K562 (cell line): ENCODE results near the gene GLRX3. TPM values are rescaled to one million over a fixed set of nuclear protein-coding genes. Genes with fewer than 3 reads are reported as not detected.

Experiments
- BRCA1 ChIP-seq, 2 experiments: fragments of 450-650 bp in 1 of 2; sonication (generic) in 1 of 2; formaldehyde crosslinking in 1 of 2; IDR thresholded peaks; 2 replicates each; pipeline versions ENCODE4 v1.5.0 to v1.6.1; 2017 to 2020; ENCODE audit warnings: mild to moderate bottlenecking in 1 of 2, missing genetic modification reagents in 1 of 2
- CLOCK ChIP-seq: fragments of 250-450 bp; sonication (Bioruptor Pico); IDR thresholded peaks from 2 replicates; pipeline ENCODE4 v1.4.0; 2020; ENCODE audit warnings: mild to moderate bottlenecking, moderate library complexity, borderline replicate concordance
- MEIS2 ChIP-seq: fragments of 450-650 bp; IDR thresholded peaks from 2 replicates; pipeline ENCODE4 v1.6.1; 2014; ENCODE audit warnings: mild to moderate bottlenecking; ENCODE audit not compliant: partially characterized antibody
- NCOA1 ChIP-seq: fragments of 450-650 bp; IDR thresholded peaks from 2 replicates; pipeline ENCODE4 v1.6.1; 2016; ENCODE audit warnings: low read depth
- PBX2 ChIP-seq, 2 experiments: IDR thresholded peaks in 1 of 2; conservative IDR thresholded peaks in 1 of 2; 2 replicates each; pipeline ENCODE4 v1.6.1; 2016; ENCODE audit warnings: low read depth in 2 of 2, mild to moderate bottlenecking in 1 of 2, missing compliant biosample characterization in 1 of 2, missing genetic modification characterization in 1 of 2, moderate library complexity in 1 of 2
- RCOR1 ChIP-seq, 2 experiments: IDR thresholded peaks; 2 replicates each; pipeline ENCODE4 v1.6.1; 2012; ENCODE audit warnings: low read depth in 2 of 2, low read length in 2 of 2, borderline replicate concordance in 1 of 2, improper control_type of control experiment in 1 of 2
- SNIP1 ChIP-seq: fragments of 450-650 bp; IDR thresholded peaks from 2 replicates; pipeline ENCODE4 v1.7.1; 2017; ENCODE audit warnings: low read depth, mild to moderate bottlenecking
- ZBTB9 ChIP-seq: fragments of 450-650 bp; formaldehyde crosslinking; IDR thresholded peaks from 2 replicates; pipeline ENCODE4 v1.4.0; 2020; ENCODE audit warnings: mild to moderate bottlenecking, moderate library complexity
- ZNF431 ChIP-seq: sonication (generic); formaldehyde crosslinking; IDR thresholded peaks from 2 replicates; pipeline ENCODE4 v1.8.0; 2022; ENCODE audit warnings: mild to moderate bottlenecking, missing genetic modification reagents
- ZNF75A ChIP-seq: fragments of 450-650 bp; formaldehyde crosslinking; IDR thresholded peaks from 2 replicates; pipeline ENCODE4 v1.4.0; 2020; ENCODE audit warnings: mild to moderate bottlenecking
- polyA plus RNA-seq, 8 experiments: library from polyadenylated mRNA; depleted of rRNA in 4 of 8; stranded (reverse) in 5 of 8; unstranded in 3 of 8; fragments of >200 nt; fragmentation: Nextera tagmentation in 2 of 8; fragmentation: Illumina TruSeq in 1 of 8; extraction: Ambion mirVana in 2 of 8; extraction: Trizol in 1 of 8; gene quantifications; 2 replicates each; pipeline versions ENCODE4 v1.2.1 to v1.2.3, GENCODE V29; 2011 to 2014; ENCODE audit warnings: inconsistent platforms in 1 of 8, missing spikeins in 1 of 8
- total RNA-seq, 7 experiments: library from RNA; depleted of rRNA in 6 of 7; stranded (reverse); fragments of >200 nt in 6 of 7; fragmentation: Illumina TruSeq in 2 of 7; extraction: Trizol in 2 of 7; gene quantifications; 2 replicates each; pipeline versions ENCODE4 v1.2.1 to v1.2.3, GENCODE V29; 2011 to 2021; ENCODE audit warnings: low replicate concordance in 1 of 7
- TF ChIP-seq, protein P1 (sequence below): sonication (generic); formaldehyde crosslinking; IDR thresholded peaks from 2 replicates; pipeline ENCODE4 v1.8.0; 2023; ENCODE audit warnings: mild to moderate bottlenecking, missing genetic modification reagents

GLRX3 gene
- total and polyA plus RNA-seq, 9 of the 15 experiments (the other 6 are each of a cell fraction or from before 2014, with no cell fraction given) = 115 to 190 (median 169) TPM

DNA sequence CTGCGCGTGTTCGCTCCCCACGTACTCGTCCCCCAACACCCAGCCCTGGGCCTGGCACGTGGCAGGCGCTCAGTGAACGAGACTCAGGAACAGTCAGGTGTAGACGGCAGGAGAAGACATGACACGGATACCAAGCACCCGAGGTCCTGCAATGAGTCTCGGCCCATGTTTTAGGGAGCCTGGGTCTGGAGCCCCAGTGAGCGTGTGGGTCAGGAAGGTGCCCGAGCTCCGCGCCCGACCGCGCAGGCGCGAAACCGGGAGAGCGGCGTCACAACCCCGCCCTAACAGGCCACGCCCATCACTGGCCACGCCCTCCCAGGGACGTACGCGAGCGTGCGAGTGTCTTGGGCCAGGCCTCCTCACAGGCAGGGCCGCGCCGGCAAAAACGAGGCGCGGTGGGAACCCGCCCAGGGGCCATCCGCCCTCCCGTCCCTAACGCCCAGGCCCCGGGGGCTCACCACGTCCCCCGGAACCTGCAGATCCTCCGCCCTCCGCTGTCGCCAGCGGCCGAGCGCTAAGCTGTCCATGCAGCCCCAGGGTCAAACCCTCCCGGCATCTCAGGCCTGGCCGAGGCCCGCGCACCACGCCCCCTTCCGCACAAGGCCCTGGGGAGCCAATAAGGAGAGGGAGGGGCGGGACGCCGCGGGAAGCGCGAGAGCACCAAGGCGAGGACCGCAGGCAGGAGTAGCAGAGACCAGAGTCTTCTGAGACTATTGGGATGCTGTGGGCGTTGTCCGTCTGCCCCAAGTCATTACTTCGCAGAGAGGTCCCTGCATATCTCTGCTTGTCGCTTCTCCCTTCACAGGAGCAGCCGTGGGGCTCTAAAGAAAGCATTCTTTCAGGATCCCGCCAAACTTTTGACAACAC is 25.7 kb upstream of the GLRX3 start, which contains the start of gene C10orf143 (continued):
- TF ChIP-seq, protein P1, sequence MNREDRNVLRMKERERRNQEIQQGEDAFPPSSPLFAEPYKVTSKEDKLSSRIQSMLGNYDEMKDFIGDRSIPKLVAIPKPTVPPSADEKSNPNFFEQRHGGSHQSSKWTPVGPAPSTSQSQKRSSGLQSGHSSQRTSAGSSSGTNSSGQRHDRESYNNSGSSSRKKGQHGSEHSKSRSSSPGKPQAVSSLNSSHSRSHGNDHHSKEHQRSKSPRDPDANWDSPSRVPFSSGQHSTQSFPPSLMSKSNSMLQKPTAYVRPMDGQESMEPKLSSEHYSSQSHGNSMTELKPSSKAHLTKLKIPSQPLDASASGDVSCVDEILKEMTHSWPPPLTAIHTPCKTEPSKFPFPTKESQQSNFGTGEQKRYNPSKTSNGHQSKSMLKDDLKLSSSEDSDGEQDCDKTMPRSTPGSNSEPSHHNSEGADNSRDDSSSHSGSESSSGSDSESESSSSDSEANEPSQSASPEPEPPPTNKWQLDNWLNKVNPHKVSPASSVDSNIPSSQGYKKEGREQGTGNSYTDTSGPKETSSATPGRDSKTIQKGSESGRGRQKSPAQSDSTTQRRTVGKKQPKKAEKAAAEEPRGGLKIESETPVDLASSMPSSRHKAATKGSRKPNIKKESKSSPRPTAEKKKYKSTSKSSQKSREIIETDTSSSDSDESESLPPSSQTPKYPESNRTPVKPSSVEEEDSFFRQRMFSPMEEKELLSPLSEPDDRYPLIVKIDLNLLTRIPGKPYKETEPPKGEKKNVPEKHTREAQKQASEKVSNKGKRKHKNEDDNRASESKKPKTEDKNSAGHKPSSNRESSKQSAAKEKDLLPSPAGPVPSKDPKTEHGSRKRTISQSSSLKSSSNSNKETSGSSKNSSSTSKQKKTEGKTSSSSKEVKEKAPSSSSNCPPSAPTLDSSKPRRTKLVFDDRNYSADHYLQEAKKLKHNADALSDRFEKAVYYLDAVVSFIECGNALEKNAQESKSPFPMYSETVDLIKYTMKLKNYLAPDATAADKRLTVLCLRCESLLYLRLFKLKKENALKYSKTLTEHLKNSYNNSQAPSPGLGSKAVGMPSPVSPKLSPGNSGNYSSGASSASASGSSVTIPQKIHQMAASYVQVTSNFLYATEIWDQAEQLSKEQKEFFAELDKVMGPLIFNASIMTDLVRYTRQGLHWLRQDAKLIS (CRISPR knock-in tag) = no peak
- 0 out of 2 replicates have a peak, but pooled peaks have one; percentile 14 for TF ChIP-seq ZBTB9
- no peak for TF ChIP-seq ZNF431 (CRISPR knock-in tag)
- no peak for TF ChIP-seq SNIP1
- TF ChIP-seq MEIS2 = peak; percentile 7
- TF ChIP-seq RCOR1 (IDR thresholded peaks at IDR 0.05; ENCODE audit: borderline replicate concordance in 1 of 2, low read depth in 2 of 2, low read length in 2 of 2) = no peak
- no peak for TF ChIP-seq ZNF75A (CRISPR knock-in tag)
- no peak for TF ChIP-seq NCOA1
- TF ChIP-seq CLOCK (CRISPR knock-in tag) = no peak
- peak; percentile 27; the same call in 1 of the 2 replicates for TF ChIP-seq PBX2 (CRISPR knock-in tag; IDR thresholded peaks at IDR 0.05; ENCODE audit: low read depth)
- no peak for TF ChIP-seq PBX2 (tag; conservative IDR thresholded peaks at IDR 0.05; ENCODE audit: low read depth)
- TF ChIP-seq BRCA1 (IDR thresholded peaks at IDR 0.05) = no peak
- no peak for TF ChIP-seq BRCA1 (CRISPR knock-in tag; IDR thresholded peaks at IDR 0.05)
